B cell (primary cell): Measurements from ENCODE around the gene KCNQ5. TPM values are rescaled to one million over a fixed set of nuclear protein-coding genes. Genes with fewer than 3 reads are reported as not detected.

Experiments used
- ATAC-seq: fragments of 200-7000 bp; cut with Tn5 transposase; one replicate; pipeline ENCODE4 v1.10.0; 2021; ENCODE audit warnings: low read depth, mild to moderate bottlenecking, moderate number of reproducible peaks, moderate library complexity
- CTCF ChIA-PET: fragments of 350-600 bp; sonication (Branson Sonifier 250); formaldehyde crosslinking; loops from one replicate; lab custom pipeline; 2021; ENCODE audit warnings: antibody characterized with exemption, inconsistent platforms; lab: Charles Lee
- POLR2A ChIA-PET: fragments of 350-600 bp; sonication (Branson Sonifier 250); formaldehyde crosslinking; loops from one replicate; lab custom pipeline; 2021; ENCODE audit warnings: antibody characterized with exemption; lab: Charles Lee
- DNase-seq: peaks from one replicate; pipeline ENCODE4 v3.0.0; 2013
- H2AFZ ChIP-seq: 2 replicates; pipeline ENCODE4 v1.6.1; 2012; ENCODE audit warnings: mild to moderate bottlenecking, low read depth, low read length; ENCODE audit not compliant: insufficient read depth, poor library complexity, severe bottlenecking
- H3K27ac ChIP-seq, 2 donors: 1 replicate in 1 of 2; 2 replicates in 1 of 2; pipeline ENCODE4 v1.5.1; 2012 to 2013; ENCODE audit warnings: low read length in 2 of 2, mild to moderate bottlenecking in 2 of 2, moderate library complexity in 1 of 2
- H3K27me3 ChIP-seq, 4 experiments: fragments of 200-600 bp in 1 of 4; sonication (generic) in 1 of 4; replicated peaks in 1 of 4; 1 replicate in 2 of 4; 2 replicates in 2 of 4; pipeline versions ENCODE4 v1.6.1 to v1.7.0; 2013 to 2016; ENCODE audit warnings: low read length in 3 of 4, mild to moderate bottlenecking in 2 of 4, mixed read lengths in 1 of 4, moderate library complexity in 1 of 4; ENCODE audit not compliant: insufficient read depth in 4 of 4, control insufficient read depth in 3 of 4; ENCODE audit errors: control extremely low read depth in 1 of 4
- H3K36me3 ChIP-seq, 2 experiments: replicated peaks in 1 of 2; 1 replicate in 1 of 2; 2 replicates in 1 of 2; pipeline versions ENCODE4 v1.6.1 to v1.7.1; 2013; ENCODE audit warnings: low read length in 1 of 2; ENCODE audit not compliant: insufficient read depth in 2 of 2, control insufficient read depth in 1 of 2; ENCODE audit errors: control extremely low read depth in 1 of 2, extremely low read depth in 1 of 2
- H3K4me1 ChIP-seq, 2 donors: fragments of 200-600 bp in 1 of 2; sonication (generic) in 1 of 2; 1 replicate in 1 of 2; 2 replicates in 1 of 2; pipeline versions ENCODE4 v1.5.1 to v1.6.1; 2013 to 2017; ENCODE audit warnings: low read length in 2 of 2; ENCODE audit not compliant: control insufficient read depth in 2 of 2, insufficient read depth in 2 of 2
- H3K4me2 ChIP-seq: replicated peaks from 2 replicates; pipeline ENCODE3; 2012; ENCODE audit warnings: mild to moderate bottlenecking, low read depth, low read length; ENCODE audit not compliant: poor library complexity, severe bottlenecking
- H3K4me3 ChIP-seq, 5 experiments: fragments of 200-600 bp in 1 of 5; sonication (generic) in 1 of 5; 1 replicate in 3 of 5; 2 replicates in 2 of 5; pipeline versions ENCODE4 v1.5.1 to v1.7.0; 2011 to 2016; ENCODE audit warnings: low read length in 4 of 5, mild to moderate bottlenecking in 4 of 5, low read depth in 2 of 5, control low read depth in 1 of 5, moderate library complexity in 1 of 5; ENCODE audit not compliant: insufficient read depth in 1 of 5; ENCODE audit errors: control extremely low read depth in 1 of 5, extremely low read depth in 1 of 5
- H3K79me2 ChIP-seq: fragments of 200-600 bp; sonication (generic); one replicate; pipeline ENCODE4 v1.6.0; 2016; ENCODE audit warnings: low read length; ENCODE audit not compliant: control insufficient read depth, insufficient read depth
- H3K9ac ChIP-seq: fragments of 200-600 bp; sonication (generic); 2 replicates; pipeline ENCODE4 v1.6.1; 2017; ENCODE audit warnings: mild to moderate bottlenecking, low read length, moderate library complexity
- H3K9me3 ChIP-seq, 3 donors: one replicate each; pipeline versions ENCODE4 v1.6.1 to v1.7.1; 2013; ENCODE audit warnings: low read length in 2 of 3; ENCODE audit not compliant: control insufficient read depth in 2 of 3, insufficient read depth in 1 of 3; ENCODE audit errors: control extremely low read depth in 1 of 3
- H4K20me1 ChIP-seq: 2 replicates; pipeline ENCODE4 v1.6.0; 2012; ENCODE audit warnings: mild to moderate bottlenecking, low read length; ENCODE audit not compliant: insufficient read depth, control insufficient read depth, poor library complexity, severe bottlenecking
- H3K27ac Mint-ChIP-seq: one replicate; pipeline ENCODE4 v1.8.0; 2021; ENCODE audit warnings: mixed read lengths
- H3K27me3 Mint-ChIP-seq: one replicate; pipeline ENCODE4 v1.8.0; 2021; ENCODE audit warnings: mixed read lengths
- H3K4me1 Mint-ChIP-seq: one replicate; pipeline ENCODE4 v1.8.0; 2021; ENCODE audit warnings: mixed read lengths
- H3K4me3 Mint-ChIP-seq: one replicate; pipeline ENCODE4 v1.8.0; 2021; ENCODE audit warnings: mixed read lengths
- H3K9me3 Mint-ChIP-seq: one replicate; pipeline ENCODE4 v1.8.0; 2022; ENCODE audit warnings: mixed read lengths; ENCODE audit not compliant: insufficient read depth
- CTCF ChIP-seq: fragments of 200-600 bp; IDR thresholded peaks from one replicate; pipeline ENCODE4 v1.8.0; 2022; ENCODE audit warnings: antibody characterized with exemption, mild to moderate bottlenecking
- EZH2 ChIP-seq: IDR thresholded peaks from 2 replicates; pipeline ENCODE4 v1.6.1; 2012; ENCODE audit warnings: borderline replicate concordance, low read depth, mild to moderate bottlenecking, moderate library complexity, low read length; ENCODE audit not compliant: insufficient read depth, poor library complexity, severe bottlenecking
- whole genome bisulfite sequencing: methylation state at CpG from one replicate; pipeline ENCODE4 v1.1.5; 2013; ENCODE audit warnings: missing lambda C conversion rate; ENCODE audit not compliant: insufficient coverage; 5-methylcytosine and 5-hydroxymethylcytosine counted together
- intact Hi-C: fragments of 100-400 bp; cut with micrococcal nuclease; formaldehyde crosslinking; loops from one replicate; pipeline ENCODE4 v1.10.0; 2022
- polyA plus RNA-seq: library from polyadenylated mRNA; depleted of rRNA; stranded (reverse); fragments of >200 nt; gene quantifications from 2 replicates; pipeline ENCODE4 v1.2.3, GENCODE V29; 2012
- total RNA-seq, 2 donors: library from RNA; stranded (reverse); fragments of 120-200 nt in 1 of 2; gene quantifications; 1 replicate in 1 of 2; 2 replicates in 1 of 2; pipeline versions ENCODE4 v1.2.3 to v1.2.4, GENCODE V29; 2013 to 2022

The KCNQ5 gene
- total and polyA plus RNA-seq, 2 donors (not counting 1 experiment from before 2014, with no cell fraction given) = 2.3 to 9.4 TPM

- H3K9me3 Mint-ChIP-seq = no peaks in the 10 kb centered on the region
- no peaks in the 10 kb centered on the region for H3K4me1 Mint-ChIP-seq
- Histone ChIP-seq H3K4me2 (no peak within 1 kb of the TSS), H4K20me1 (no peaks in the 10 kb centered on the region), H3K9ac (no peak within 1 kb of the TSS), H3K27me3 (no peaks in the 10 kb centered on the region), H3K27ac (no peak within 1 kb of the TSS), H3K4me3 (no peak within 1 kb of the TSS), H3K36me3 (no peaks in the 10 kb centered on the region), H3K79me2 (no peaks in the 10 kb centered on the region), H3K9me3 (no peaks in the 10 kb centered on the region), H3K4me1 (no peaks in the 10 kb centered on the region), H2AFZ (no peak within 1 kb of the TSS)
- no CpG with 5 or more reads among the region's 4 CpGs for WGBS
- DNase-seq = no peak
- ChIA-PET CTCF (no interaction called here), POLR2A (no interaction called here)
- ATAC-seq = no peak
- TF ChIP-seq CTCF = no peak
- no peak for TF ChIP-seq EZH2
- H3K27me3 Mint-ChIP-seq = no peaks in the 10 kb centered on the region
- no peak within 1 kb of the TSS for H3K4me3 Mint-ChIP-seq
- no peak within 1 kb of the TSS for H3K27ac Mint-ChIP-seq
- intact Hi-C loops = no loop called here
Observed at GRCh38 chr6:73225396-73225795, 603.5 kb downstream of the KCNQ5 start, which contains the start of gene KHDC1L. KHDC1L (minus strand) TSS chr6:73225496; CDS start chr6:73225408, 88 bp downstream.

DNA sequence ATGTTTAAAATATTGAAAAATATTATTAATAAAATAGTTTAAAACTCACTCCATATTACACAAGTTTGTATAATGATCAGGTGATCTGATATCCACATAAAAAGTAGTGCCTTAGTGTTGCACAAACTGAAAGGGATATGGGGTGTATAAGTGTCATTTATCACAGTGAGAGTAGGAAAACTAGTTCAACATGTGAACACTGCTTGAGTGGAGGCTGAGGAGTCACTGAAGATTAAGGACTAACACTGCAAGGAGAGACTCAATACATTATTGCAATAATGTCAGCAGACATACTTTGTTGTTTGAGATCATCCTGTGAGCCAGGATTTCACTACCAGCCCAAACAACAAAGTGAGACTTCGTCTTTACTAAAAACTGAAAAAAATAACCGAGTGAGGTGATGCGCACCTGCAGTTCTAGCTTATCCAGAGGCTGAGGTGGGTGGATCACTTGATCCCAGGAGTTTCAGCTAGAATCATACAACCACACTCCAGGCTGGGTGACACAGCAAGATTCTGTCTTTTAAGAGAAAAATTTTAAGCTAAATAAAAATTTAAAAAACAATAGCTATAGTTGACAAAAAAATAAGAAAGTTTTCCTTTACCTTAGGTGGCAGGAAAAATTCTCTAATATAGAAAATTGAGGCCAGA lies 605.9 kb downstream of the KCNQ5 start:
- no CpG with 5 or more reads among the region's 3 CpGs for WGBS
- Mint-ChIP-seq H3K27me3 (no peaks in the 10 kb centered on the region), H3K4me3 (no peak overlapping the region), H3K9me3 (no peaks in the 10 kb centered on the region), H3K27ac (no peak overlapping the region), H3K4me1 (no peaks in the 10 kb centered on the region)
- intact Hi-C loops = no loop called here
- ChIA-PET POLR2A (no interaction called here), CTCF (interaction anchor here (0.7 kb wide), 1 partner anchor 787 kb away, joined by 3 read pairs; no protein-coding TSS in a partner anchor)
- no peaks in the 10 kb centered on the region for H3K4me1 ChIP-seq
- no peak for TF ChIP-seq CTCF
- TF ChIP-seq EZH2 = no peak
- H3K36me3 ChIP-seq = no peaks in the 10 kb centered on the region
- no peaks in the 10 kb centered on the region for H3K9me3 ChIP-seq
- no peak overlapping the region for H2AFZ ChIP-seq
- H3K9ac ChIP-seq = no peak overlapping the region
- no peak overlapping the region for H3K4me3 ChIP-seq
- H3K79me2 ChIP-seq = no peaks in the 10 kb centered on the region
- no peaks in the 10 kb centered on the region for H4K20me1 ChIP-seq
- H3K4me2 ChIP-seq = no peak overlapping the region
- no peak for DNase-seq
- H3K27me3 ChIP-seq = no peaks in the 10 kb centered on the region
- H3K27ac ChIP-seq = no peak overlapping the region
- no peak for ATAC-seq
